ENCODE data around the gene ANKRD52.
"Not testable (repeated sequence)": the region's sequence is repeated elsewhere in the genome, so short reads cannot be mapped to it uniquely, and the experiment has no call there.

ANKRD52 gene

GRCh38 chr12:56258068-56258819 lies at the start of gene ANKRD52:
ANKRD52 (minus strand) TSS chr12:56258384; CDS start chr12:56258269, 115 bp downstream.
- no peak for FAIRE-seq

GRCh38 chr12:56307221-56307965 lies 49.2 kb upstream of the ANKRD52 start:
- no peak for FAIRE-seq

GRCh38 chr12:56304872-56305590 lies 46.8 kb upstream of the ANKRD52 start:
- FAIRE-seq = no peak

GRCh38 chr12:56304276-56304675 lies 46.1 kb upstream of the ANKRD52 start:
- FAIRE-seq = no peak

GRCh38 chr12:56300644-56301464 lies 42.7 kb upstream of the ANKRD52 start:
- FAIRE-seq = no peak

- no peak for FAIRE-seq
Measured at GRCh38 chr12:56299853-56300643, 41.9 kb upstream of the ANKRD52 start, which contains the start of gene CS. CS (minus strand) TSS chr12:56300330; CDS start chr12:56300201, 129 bp downstream.

GRCh38 chr12:56299308-56299852 lies 41.2 kb upstream of the ANKRD52 start:
- no peak for FAIRE-seq

- FAIRE-seq = no peak
Measured at GRCh38 chr12:56298828-56299227, 40.6 kb upstream of the ANKRD52 start.

GRCh38 chr12:56297400-56297799 lies 39.2 kb upstream of the ANKRD52 start:
- FAIRE-seq = no peak

- no peak for FAIRE-seq
Measured at GRCh38 chr12:56296295-56296694, 38.1 kb upstream of the ANKRD52 start.

GRCh38 chr12:56293795-56294194 lies 35.6 kb upstream of the ANKRD52 start:
- FAIRE-seq = no peak

- FAIRE-seq = no peak
Measured at GRCh38 chr12:56288705-56289387, 30.7 kb upstream of the ANKRD52 start.

GRCh38 chr12:56286044-56286830 lies 28.1 kb upstream of the ANKRD52 start:
- FAIRE-seq = no peak

- not testable (repeated sequence) for FAIRE-seq
Measured at GRCh38 chr12:56284263-56284662, 26.1 kb upstream of the ANKRD52 start.

- no peak for FAIRE-seq
Measured at GRCh38 chr12:56282579-56282978, 24.4 kb upstream of the ANKRD52 start.

GRCh38 chr12:56282030-56282429 lies 23.8 kb upstream of the ANKRD52 start:
- FAIRE-seq = no peak

- no peak for FAIRE-seq
Measured at GRCh38 chr12:56280849-56281248, 22.7 kb upstream of the ANKRD52 start.

GRCh38 chr12:56278905-56279304 lies 20.7 kb upstream of the ANKRD52 start:
- FAIRE-seq = no peak

GRCh38 chr12:56274299-56274698 lies 16.1 kb upstream of the ANKRD52 start:
- no peak for FAIRE-seq

GRCh38 chr12:56272468-56272867 lies 14.3 kb upstream of the ANKRD52 start:
- FAIRE-seq = not testable (repeated sequence)
